Suprapubic skin (tissue), 4 donors: Measurements from ENCODE around the gene SLC36A4. TPM values are rescaled to one million over a fixed set of nuclear protein-coding genes. Genes with fewer than 3 reads are reported as not detected.
"Not testable (repeated sequence)": the region's sequence is repeated elsewhere in the genome, so short reads cannot be mapped to it uniquely, and the experiment has no call there.

ENCODE experiments used
- DNase-seq, 2 donors: peaks; one replicate each; pipeline ENCODE4 v3.0.0-alpha.2; 2019; ENCODE audit warnings: low spot score in 2 of 2
- H3K27ac ChIP-seq: fragments of 200-600 bp; sonication (generic); one replicate; pipeline ENCODE4 v1.5.1; 2019
- H3K27me3 ChIP-seq: fragments of 200-600 bp; sonication (generic); one replicate; pipeline ENCODE4 v1.5.1; 2019
- H3K36me3 ChIP-seq: fragments of 200-600 bp; sonication (generic); one replicate; pipeline ENCODE4 v1.5.1; 2019
- H3K4me1 ChIP-seq: fragments of 200-600 bp; sonication (generic); one replicate; pipeline ENCODE4 v1.5.1; 2019
- H3K4me3 ChIP-seq: fragments of 200-600 bp; sonication (generic); one replicate; pipeline ENCODE4 v1.5.1; 2019; ENCODE audit warnings: mild to moderate bottlenecking
- H3K9me3 ChIP-seq: fragments of 200-600 bp; sonication (generic); one replicate; pipeline ENCODE4 v1.5.1; 2019
- CTCF ChIP-seq, 2 donors: fragments of 200-600 bp in 1 of 2; fragments of 450-650 bp in 1 of 2; sonication (generic) in 1 of 2; IDR thresholded peaks; one replicate each; pipeline ENCODE4 v1.5.1; 2016 to 2019; ENCODE audit warnings: antibody characterized with exemption in 2 of 2, mild to moderate bottlenecking in 1 of 2, moderate library complexity in 1 of 2
- EP300 ChIP-seq: sonication (generic); formaldehyde crosslinking; IDR thresholded peaks from one replicate; pipeline ENCODE4 v1.6.1; 2017; ENCODE audit warnings: antibody characterized with exemption
- POLR2A ChIP-seq, 2 donors: fragments of 450-650 bp; IDR thresholded peaks; one replicate each; pipeline ENCODE4 v1.6.1; 2017; ENCODE audit warnings: antibody characterized with exemption in 2 of 2, mild to moderate bottlenecking in 2 of 2, moderate library complexity in 2 of 2
- POLR2AphosphoS5 ChIP-seq, 3 donors: sonication (generic); formaldehyde crosslinking; IDR thresholded peaks; one replicate each; pipeline ENCODE4 v1.6.1; 2017; ENCODE audit warnings: antibody characterized with exemption in 3 of 3
- WGBS: methylation state at CpG from one replicate; pipeline ENCODE4 v1.1.5; 2018; 5-methylcytosine and 5-hydroxymethylcytosine counted together
- total RNA-seq, 4 donors: library from RNA; depleted of rRNA; stranded (reverse); fragments of >200 nt; gene quantifications; one replicate each; pipeline ENCODE4 v1.1.0, GENCODE V29; 2016

The SLC36A4 gene
- 10 to 100 TPM in 1 of 4 donors, 1 to 10 TPM in 3; 7.2 to 16.3 (median 8.9) TPM for total RNA-seq

GRCh38 chr11:93197380-93198214 lies at the start of gene SLC36A4:
TSS of gene SLC36A4 (minus strand) at chr11:93197991. CDS start at chr11:93197832, 159 bp downstream.
- H3K27me3 ChIP-seq: no peaks in the 10 kb centered on the region
- TF ChIP-seq CTCF (IDR thresholded peaks at IDR 0.05): no peak
- peak in 2 of 3 donors; percentile 53 to 65 for TF ChIP-seq POLR2AphosphoS5 (IDR thresholded peaks at IDR 0.05)
- TF ChIP-seq POLR2A (IDR thresholded peaks at IDR 0.05): peak in 1 of 2 donors; percentile 71
- no peaks in the 10 kb centered on the region for H3K36me3 ChIP-seq
- H3K9me3 ChIP-seq: no peaks in the 10 kb centered on the region
- H3K4me3 ChIP-seq: peak within 1 kb of the TSS; percentile 70
- peak within 1 kb of the TSS; percentile 96 for H3K27ac ChIP-seq
- WGBS: under 1% methylated on average over 23 of the region's 81 CpGs
- DNase-seq: peak; percentile 95 to 97
- H3K4me1 ChIP-seq: peaks cover 8% of the 10 kb centered on the region

GRCh38 chr11:93246790-93247189 lies 49.0 kb upstream of the SLC36A4 start:
- not testable (repeated sequence) for H3K27ac ChIP-seq, H3K36me3 ChIP-seq, H3K4me1 ChIP-seq, H3K27me3 ChIP-seq, H3K4me3 ChIP-seq, H3K9me3 ChIP-seq, DNase-seq
- 92% methylated on average over 3 of the region's 3 CpGs for WGBS

GRCh38 chr11:93244018-93244417 lies 46.2 kb upstream of the SLC36A4 start:
- TF ChIP-seq POLR2A (IDR thresholded peaks at IDR 0.05): no peak
- TF ChIP-seq CTCF (IDR thresholded peaks at IDR 0.05): no peak
- TF ChIP-seq EP300: no peak
- TF ChIP-seq POLR2AphosphoS5 (IDR thresholded peaks at IDR 0.05): no peak
- H3K36me3 ChIP-seq: no peaks in the 10 kb centered on the region
- no peaks in the 10 kb centered on the region for H3K4me1 ChIP-seq
- no peaks in the 10 kb centered on the region for H3K27me3 ChIP-seq
- H3K9me3 ChIP-seq: no peaks in the 10 kb centered on the region
- DNase-seq: no peak
- H3K27ac ChIP-seq: no peak overlapping the region
- H3K4me3 ChIP-seq: no peak overlapping the region
- 85% methylated on average over 1 of the region's 1 CpG for WGBS

GRCh38 chr11:93239966-93240365 lies 42.2 kb upstream of the SLC36A4 start:
- whole genome bisulfite sequencing: 80% methylated on average over 3 of the region's 3 CpGs
- no peaks in the 10 kb centered on the region for H3K27me3 ChIP-seq
- no peaks in the 10 kb centered on the region for H3K36me3 ChIP-seq
- no peaks in the 10 kb centered on the region for H3K9me3 ChIP-seq
- TF ChIP-seq POLR2AphosphoS5 (IDR thresholded peaks at IDR 0.05) (no peak), EP300 (no peak), POLR2A (IDR thresholded peaks at IDR 0.05) (no peak), CTCF (IDR thresholded peaks at IDR 0.05) (no peak)
- no peak overlapping the region for H3K27ac ChIP-seq
- H3K4me1 ChIP-seq: no peaks in the 10 kb centered on the region
- no peak overlapping the region for H3K4me3 ChIP-seq
- DNase-seq: no peak

- no peaks in the 10 kb centered on the region for H3K9me3 ChIP-seq
- H3K36me3 ChIP-seq: no peaks in the 10 kb centered on the region
- H3K27me3 ChIP-seq: no peaks in the 10 kb centered on the region
- no peaks in the 10 kb centered on the region for H3K4me1 ChIP-seq
- 79% methylated on average over 2 of the region's 2 CpGs for WGBS
- no peak overlapping the region for H3K27ac ChIP-seq
- DNase-seq: no peak
- no peak overlapping the region for H3K4me3 ChIP-seq
- no peak for TF ChIP-seq POLR2A (IDR thresholded peaks at IDR 0.05)
- no peak for TF ChIP-seq CTCF (IDR thresholded peaks at IDR 0.05)
- no peak for TF ChIP-seq EP300
- no peak for TF ChIP-seq POLR2AphosphoS5 (IDR thresholded peaks at IDR 0.05)
Observed at GRCh38 chr11:93238956-93239355, 41.2 kb upstream of the SLC36A4 start.
